ENCODE data around the gene WWOX.

Gene WWOX

GRCh38 chr16:78325468-78326352, 226.3 kb downstream of the WWOX start:
- Histone ChIP-seq H3K18ac (ENCODE audit: low read length) (no peak overlapping the region), H3K27me3 (ENCODE audit: insufficient read depth, low read length) (no peaks in the 10 kb centered on the region), H3K9me3 (ENCODE audit: insufficient read depth, low read depth, low read length) (no peaks in the 10 kb centered on the region), H3K23ac (ENCODE audit: low read length) (no peak overlapping the region), H2BK12ac (ENCODE audit: low read length) (no peak overlapping the region), H3K4me2 (ENCODE audit: low read length) (no peak overlapping the region), H3K27ac (ENCODE audit: low read depth, low read length) (no peak overlapping the region), H2BK5ac (ENCODE audit: low read depth, low read length, poor library complexity) (no peak overlapping the region), H3K79me1 (ENCODE audit: low read length) (peaks cover 2% of the 10 kb centered on the region), H3K4me3 (ENCODE audit: low read depth, low read length) (no peak overlapping the region), H4K8ac (ENCODE audit: low read depth, low read length) (no peak overlapping the region), H3K79me2 (ENCODE audit: control insufficient read depth, insufficient read depth, low read length, poor library complexity) (no peaks in the 10 kb centered on the region), H2AFZ (ENCODE audit: insufficient read depth, low read length, poor library complexity) (no peak overlapping the region), H3K36me3 (ENCODE audit: control insufficient read depth in 1 of 2, insufficient read depth in 2 of 2, low read length in 2 of 2) (no peaks in the 10 kb centered on the region), H3K4me1 (ENCODE audit: control insufficient read depth in 1 of 2, insufficient read depth in 2 of 2, low read length in 2 of 2) (peaks cover 2 to 5% of the 10 kb centered on the region in 2 experiments), H2BK120ac (ENCODE audit: insufficient read depth, low read length, poor library complexity) (no peak overlapping the region), H3K9ac (ENCODE audit: low read length) (no peak overlapping the region), H4K91ac (ENCODE audit: low read depth, low read length) (no peak overlapping the region), H4K12ac (ENCODE audit: low read depth, low read length) (no peak overlapping the region), H3K4ac (ENCODE audit: low read depth, low read length) (no peak overlapping the region), H3K14ac (ENCODE audit: low read length) (no peak overlapping the region), H2AK5ac (ENCODE audit: low read length) (no peak overlapping the region)
- no peak for DNase-seq
- no CpG with 5 or more reads among the region's 6 CpGs for WGBS (ENCODE audit: extremely low coverage, insufficient coverage, insufficient read length)

DNA sequence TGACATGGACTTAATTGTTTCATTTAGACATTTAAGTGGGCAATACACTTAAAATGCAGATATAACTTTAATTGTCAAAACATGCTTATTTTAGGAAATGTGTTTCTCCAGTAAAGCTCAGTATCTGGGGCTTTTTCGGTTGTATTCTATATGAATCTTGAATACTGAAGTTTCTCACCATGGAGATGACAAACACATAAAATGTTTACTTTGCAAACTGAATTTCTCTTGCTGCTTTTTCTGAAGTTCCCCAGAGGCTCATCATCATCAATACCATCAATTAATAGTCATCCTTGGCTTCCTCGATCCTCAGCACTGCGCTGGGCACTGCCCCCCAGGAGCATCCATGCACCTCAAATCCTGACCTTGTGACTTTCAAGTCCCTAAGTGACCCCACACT, 227.3 kb downstream of the WWOX start:
- Histone ChIP-seq H2AFZ (ENCODE audit: insufficient read depth, low read length, poor library complexity) (no peak overlapping the region), H2BK120ac (ENCODE audit: insufficient read depth, low read length, poor library complexity) (no peak overlapping the region), H3K4me3 (ENCODE audit: low read depth, low read length) (no peak overlapping the region), H3K18ac (ENCODE audit: low read length) (no peak overlapping the region), H3K36me3 (ENCODE audit: control insufficient read depth in 1 of 2, insufficient read depth in 2 of 2, low read length in 2 of 2) (no peaks in the 10 kb centered on the region), H4K91ac (ENCODE audit: low read depth, low read length) (no peak overlapping the region), H3K9ac (ENCODE audit: low read length) (no peak overlapping the region), H3K4ac (ENCODE audit: low read depth, low read length) (no peak overlapping the region), H3K27me3 (ENCODE audit: insufficient read depth, low read length) (no peaks in the 10 kb centered on the region), H3K9me3 (ENCODE audit: insufficient read depth, low read depth, low read length) (no peaks in the 10 kb centered on the region), H3K4me1 (ENCODE audit: control insufficient read depth in 1 of 2, insufficient read depth in 2 of 2, low read length in 2 of 2) (peaks cover 2 to 5% of the 10 kb centered on the region in 2 experiments), H3K79me1 (ENCODE audit: low read length) (peaks cover 2% of the 10 kb centered on the region), H3K23ac (ENCODE audit: low read length) (no peak overlapping the region), H2AK5ac (ENCODE audit: low read length) (no peak overlapping the region), H3K14ac (ENCODE audit: low read length) (no peak overlapping the region), H3K79me2 (ENCODE audit: control insufficient read depth, insufficient read depth, low read length, poor library complexity) (no peaks in the 10 kb centered on the region), H3K4me2 (ENCODE audit: low read length) (no peak overlapping the region), H2BK12ac (ENCODE audit: low read length) (no peak overlapping the region), H3K27ac (ENCODE audit: low read depth, low read length) (no peak overlapping the region), H4K12ac (ENCODE audit: low read depth, low read length) (no peak overlapping the region), H4K8ac (ENCODE audit: low read depth, low read length) (no peak overlapping the region), H2BK5ac (ENCODE audit: low read depth, low read length, poor library complexity) (no peak overlapping the region)
- no peak for DNase-seq
- no CpG with 5 or more reads among the region's 3 CpGs for WGBS (ENCODE audit: extremely low coverage, insufficient coverage, insufficient read length)

DNA sequence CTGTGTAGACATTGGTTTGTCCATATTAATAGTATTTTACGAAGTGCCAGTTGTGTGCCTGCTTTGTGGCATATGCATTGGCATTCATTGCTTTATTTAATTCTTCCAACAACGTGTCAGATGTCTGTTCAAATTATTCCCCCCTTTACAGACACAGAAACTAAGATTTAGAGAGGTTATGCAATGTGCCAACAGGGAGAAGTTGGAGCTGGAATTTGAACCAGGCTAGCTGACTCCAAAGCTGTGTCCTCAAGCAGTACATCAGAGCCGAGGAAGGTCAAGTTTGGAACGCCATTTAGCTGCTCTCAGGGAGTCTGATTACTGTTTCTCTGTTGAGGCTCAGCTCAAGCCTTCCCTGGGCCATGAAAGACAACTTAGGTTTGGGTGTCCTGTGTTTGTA, 232.3 kb downstream of the WWOX start:
- H3K9me3 ChIP-seq (ENCODE audit: insufficient read depth, low read depth, low read length), result no peaks in the 10 kb centered on the region
- no peaks in the 10 kb centered on the region for H3K4me1 ChIP-seq (ENCODE audit: control insufficient read depth in 1 of 2, insufficient read depth in 2 of 2, low read length in 2 of 2)
- no peak overlapping the region for H3K9ac ChIP-seq (ENCODE audit: low read length)
- no peak overlapping the region for H2AFZ ChIP-seq (ENCODE audit: insufficient read depth, low read length, poor library complexity)
- H4K91ac ChIP-seq (ENCODE audit: low read depth, low read length), result no peak overlapping the region
- H3K36me3 ChIP-seq (ENCODE audit: control insufficient read depth in 1 of 2, insufficient read depth in 2 of 2, low read length in 2 of 2), result no peaks in the 10 kb centered on the region
- no peak overlapping the region for H4K8ac ChIP-seq (ENCODE audit: low read depth, low read length)
- H2BK12ac ChIP-seq (ENCODE audit: low read length), result no peak overlapping the region
- H3K27ac ChIP-seq (ENCODE audit: low read depth, low read length), result no peak overlapping the region
- H2BK120ac ChIP-seq (ENCODE audit: insufficient read depth, low read length, poor library complexity), result no peak overlapping the region
- no peaks in the 10 kb centered on the region for H3K79me2 ChIP-seq (ENCODE audit: control insufficient read depth, insufficient read depth, low read length, poor library complexity)
- no peak overlapping the region for H3K4me3 ChIP-seq (ENCODE audit: low read depth, low read length)
- no peaks in the 10 kb centered on the region for H3K27me3 ChIP-seq (ENCODE audit: insufficient read depth, low read length)
- no peak overlapping the region for H4K12ac ChIP-seq (ENCODE audit: low read depth, low read length)
- WGBS (ENCODE audit: extremely low coverage, insufficient coverage, insufficient read length), result no CpG with 5 or more reads among the region's 4 CpGs
- H3K23ac ChIP-seq (ENCODE audit: low read length), result no peak overlapping the region
- H3K14ac ChIP-seq (ENCODE audit: low read length), result no peak overlapping the region
- no peak overlapping the region for H2AK5ac ChIP-seq (ENCODE audit: low read length)
- no peak overlapping the region for H2BK5ac ChIP-seq (ENCODE audit: low read depth, low read length, poor library complexity)
- no peak overlapping the region for H3K18ac ChIP-seq (ENCODE audit: low read length)
- H3K4me2 ChIP-seq (ENCODE audit: low read length), result no peak overlapping the region
- H3K4ac ChIP-seq (ENCODE audit: low read depth, low read length), result no peak overlapping the region
- H3K79me1 ChIP-seq (ENCODE audit: low read length), result no peaks in the 10 kb centered on the region
- DNase-seq, result no peak

DNA sequence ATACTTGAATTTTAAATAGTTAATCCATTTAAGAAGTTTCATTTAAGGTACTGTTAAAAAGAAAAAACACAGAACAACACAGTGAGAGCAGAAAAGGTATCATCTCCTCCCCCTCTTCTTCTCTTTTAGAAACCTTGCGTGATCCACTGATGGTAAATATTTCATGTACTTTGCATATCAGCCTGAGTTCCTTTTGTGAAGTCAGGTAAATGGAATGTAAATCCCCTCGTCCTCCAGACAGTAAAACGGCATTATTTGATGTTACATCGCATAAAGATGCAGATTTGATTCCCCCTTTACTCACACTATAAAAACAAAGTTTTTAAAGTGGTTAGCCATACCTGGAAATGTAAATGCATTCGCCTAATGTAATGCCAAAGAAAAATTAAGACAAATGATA, 234.4 kb downstream of the WWOX start:
- H4K8ac ChIP-seq (ENCODE audit: low read depth, low read length), result no peak overlapping the region
- no peak overlapping the region for H2BK120ac ChIP-seq (ENCODE audit: insufficient read depth, low read length, poor library complexity)
- no peak overlapping the region for H3K9ac ChIP-seq (ENCODE audit: low read length)
- no peak overlapping the region for H2BK5ac ChIP-seq (ENCODE audit: low read depth, low read length, poor library complexity)
- no peak overlapping the region for H2AK5ac ChIP-seq (ENCODE audit: low read length)
- H3K18ac ChIP-seq (ENCODE audit: low read length), result no peak overlapping the region
- H3K36me3 ChIP-seq (ENCODE audit: control insufficient read depth in 1 of 2, insufficient read depth in 2 of 2, low read length in 2 of 2), result no peaks in the 10 kb centered on the region
- no peaks in the 10 kb centered on the region for H3K79me2 ChIP-seq (ENCODE audit: control insufficient read depth, insufficient read depth, low read length, poor library complexity)
- H3K27ac ChIP-seq (ENCODE audit: low read depth, low read length), result no peak overlapping the region
- H3K4ac ChIP-seq (ENCODE audit: low read depth, low read length), result no peak overlapping the region
- H4K91ac ChIP-seq (ENCODE audit: low read depth, low read length), result no peak overlapping the region
- H3K4me3 ChIP-seq (ENCODE audit: low read depth, low read length), result no peak overlapping the region
- no peaks in the 10 kb centered on the region for H3K79me1 ChIP-seq (ENCODE audit: low read length)
- H4K12ac ChIP-seq (ENCODE audit: low read depth, low read length), result no peak overlapping the region
- H3K9me3 ChIP-seq (ENCODE audit: insufficient read depth, low read depth, low read length), result no peaks in the 10 kb centered on the region
- no peak for DNase-seq
- no peaks in the 10 kb centered on the region for H3K4me1 ChIP-seq (ENCODE audit: control insufficient read depth in 1 of 2, insufficient read depth in 2 of 2, low read length in 2 of 2)
- no peak overlapping the region for H2AFZ ChIP-seq (ENCODE audit: insufficient read depth, low read length, poor library complexity)
- H2BK12ac ChIP-seq (ENCODE audit: low read length), result no peak overlapping the region
- no peak overlapping the region for H3K23ac ChIP-seq (ENCODE audit: low read length)
- no peaks in the 10 kb centered on the region for H3K27me3 ChIP-seq (ENCODE audit: insufficient read depth, low read length)
- H3K14ac ChIP-seq (ENCODE audit: low read length), result no peak overlapping the region
- no CpG with 5 or more reads among the region's 5 CpGs for whole genome bisulfite sequencing (ENCODE audit: extremely low coverage, insufficient coverage, insufficient read length)
- no peak overlapping the region for H3K4me2 ChIP-seq (ENCODE audit: low read length)
